HG03045 (cell line): ENCODE measurements around the gene MYF6.
A peak's percentile ranks its signal among the peaks of the same experiment; 100 is the strongest.

Experiments
- ATAC-seq: cut with Tn5 transposase; IDR thresholded peaks from one replicate; pipeline ENCODE4 v1.9.1; 2021; ENCODE audit warnings: mild to moderate bottlenecking, moderate library complexity; ENCODE audit not compliant: unreplicated experiment

Gene MYF6

GRCh38 chr12:80702889-80703805 is 4.3 kb upstream of the MYF6 start:
- peak; percentile 82 for ATAC-seq

DNA sequence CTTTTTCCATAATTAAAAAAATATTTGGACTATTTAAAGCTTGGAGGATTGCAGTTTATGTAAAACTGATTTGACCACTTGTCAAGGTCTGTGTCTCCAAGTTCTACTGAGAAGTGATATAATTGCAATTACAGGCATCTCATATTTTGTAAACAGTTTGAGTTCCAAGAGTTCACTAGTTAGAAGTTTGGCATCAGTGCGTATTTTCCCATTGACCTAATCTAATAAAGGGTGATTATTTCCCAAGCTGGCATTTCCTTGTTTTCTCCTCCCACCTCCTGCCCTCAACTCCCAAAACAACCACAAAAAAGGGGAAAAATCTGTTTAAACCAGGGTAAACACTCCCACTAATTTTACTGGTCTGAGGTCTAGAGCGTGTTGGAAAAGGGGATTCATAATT is 3.0 kb upstream of the MYF6 start:
- ATAC-seq, result no peak

GRCh38 chr12:80707830-80708258 is 410 bp downstream of the MYF6 start:
- no peak for ATAC-seq

DNA sequence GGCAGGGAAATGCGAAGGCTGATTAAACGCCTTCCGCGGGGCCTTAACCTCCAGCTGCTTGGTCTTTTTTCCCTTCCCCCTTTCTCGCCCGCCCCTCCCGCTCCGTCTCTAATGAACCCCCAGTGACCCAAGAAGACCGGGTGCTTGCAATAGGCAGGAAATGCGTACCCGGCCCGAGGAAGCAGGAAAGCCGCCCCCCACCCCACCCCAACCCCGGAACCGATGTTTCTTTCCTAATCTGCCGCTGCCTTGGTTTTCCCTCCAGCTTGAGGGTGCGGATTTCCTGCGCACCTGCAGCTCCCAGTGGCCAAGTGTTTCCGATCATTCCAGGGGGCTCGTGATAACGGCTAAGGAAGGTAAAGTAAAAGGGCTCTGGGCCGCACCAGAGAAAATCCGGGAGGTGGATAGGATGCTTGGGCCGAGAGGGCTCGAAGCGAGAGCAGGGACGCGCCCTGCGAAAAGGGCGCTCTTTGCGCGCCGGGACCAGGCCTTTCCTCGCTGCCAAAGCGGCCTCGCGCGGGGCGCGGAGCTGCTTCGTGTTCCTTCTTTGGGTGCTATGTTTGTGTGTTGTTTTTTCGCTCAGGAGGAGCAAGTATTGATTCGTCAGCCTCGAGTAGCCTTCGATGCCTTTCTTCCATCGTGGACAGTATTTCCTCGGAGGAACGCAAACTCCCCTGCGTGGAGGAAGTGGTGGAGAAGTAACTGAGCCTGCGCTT is 983 bp downstream of the MYF6 start:
- no peak for ATAC-seq

DNA sequence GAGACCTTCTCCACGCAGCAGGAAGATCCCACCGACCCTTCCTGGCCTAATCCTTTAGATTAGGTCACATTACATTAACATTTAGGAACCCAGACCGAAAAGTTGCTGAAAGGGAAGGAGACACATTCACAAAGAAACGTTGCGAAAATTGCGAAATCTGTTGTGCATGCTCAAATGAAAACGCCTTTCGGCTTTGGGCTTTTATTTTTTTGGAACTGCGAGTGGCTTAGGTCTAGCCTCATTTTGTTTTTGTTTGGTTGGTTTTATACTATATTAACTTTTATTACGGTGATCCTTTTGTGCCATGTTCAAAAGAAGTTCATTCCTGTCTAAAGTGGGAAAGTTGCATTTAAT is 1.5 kb downstream of the MYF6 start:
- no peak for ATAC-seq

DNA sequence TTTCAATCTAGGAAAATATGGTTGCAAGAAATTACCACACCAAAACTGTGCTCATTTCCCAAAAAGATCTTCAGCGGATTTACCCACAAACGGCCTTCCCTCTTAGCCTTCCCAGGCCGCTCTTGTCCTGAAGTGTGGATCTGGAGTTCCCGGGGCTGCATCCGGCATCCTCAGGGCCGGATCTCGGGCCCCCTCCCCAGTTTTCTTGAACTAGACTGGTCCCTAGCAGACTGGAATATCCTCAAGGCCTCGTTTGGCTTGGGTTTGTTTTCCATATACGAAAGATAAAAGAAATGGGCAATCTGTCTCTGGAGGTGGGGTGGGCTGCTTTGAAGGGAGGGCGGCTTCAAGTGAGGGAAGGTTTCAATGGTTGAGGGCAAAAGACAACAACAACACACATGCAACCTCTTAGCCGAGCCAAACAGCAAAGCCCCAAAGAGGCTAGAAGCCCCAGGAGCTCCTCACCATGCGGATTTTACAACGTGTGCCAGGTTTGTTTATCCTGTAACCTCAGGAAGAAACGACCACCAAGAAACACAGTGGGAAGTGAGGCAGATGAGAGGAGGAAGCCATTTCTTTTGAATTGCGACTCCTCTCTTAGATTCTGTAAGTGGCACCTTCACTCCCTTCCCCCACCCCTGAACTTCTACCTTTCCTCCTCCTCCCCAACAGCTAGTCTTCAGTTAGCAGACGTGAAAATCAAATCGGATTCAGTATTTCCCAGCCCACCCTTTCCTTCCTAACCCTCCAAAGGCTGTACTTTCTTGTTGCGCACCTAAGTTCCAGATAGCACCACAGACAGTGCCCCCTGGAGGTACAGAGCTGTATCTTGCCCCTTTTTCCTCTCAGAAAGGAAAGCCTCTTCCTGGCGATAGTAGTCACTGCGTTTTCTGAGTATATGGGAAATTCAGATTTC is 2.6 kb downstream of the MYF6 start:
- ATAC-seq, result peak; percentile 58

- no peak for ATAC-seq
Observed at GRCh38 chr12:80710727-80711449, 3.5 kb downstream of the MYF6 start.

GRCh38 chr12:80711866-80712265 is 4.4 kb downstream of the MYF6 start:
- no peak for ATAC-seq

DNA sequence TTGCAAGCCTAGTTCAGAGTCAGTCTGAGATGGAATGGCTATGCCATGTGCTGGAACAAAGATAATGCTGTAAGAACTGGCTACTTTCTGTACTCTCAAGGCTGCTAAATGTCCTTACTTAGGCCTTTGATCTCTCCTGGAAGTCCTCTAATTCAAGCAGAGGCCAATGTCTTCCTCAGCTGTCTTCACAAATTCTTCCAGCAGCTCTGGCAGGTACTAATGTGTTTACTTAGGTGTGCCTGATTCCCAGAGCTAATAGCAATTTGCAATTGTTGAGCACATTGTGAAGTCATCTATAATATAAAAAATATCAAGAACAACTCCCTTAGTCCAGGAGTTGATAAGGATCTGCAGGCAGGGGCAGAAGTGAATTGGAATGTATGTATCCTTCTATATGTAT is 5.4 kb downstream of the MYF6 start:
- ATAC-seq, result no peak

- no peak for ATAC-seq
Observed at GRCh38 chr12:80713419-80713818, 6.0 kb downstream of the MYF6 start.

DNA sequence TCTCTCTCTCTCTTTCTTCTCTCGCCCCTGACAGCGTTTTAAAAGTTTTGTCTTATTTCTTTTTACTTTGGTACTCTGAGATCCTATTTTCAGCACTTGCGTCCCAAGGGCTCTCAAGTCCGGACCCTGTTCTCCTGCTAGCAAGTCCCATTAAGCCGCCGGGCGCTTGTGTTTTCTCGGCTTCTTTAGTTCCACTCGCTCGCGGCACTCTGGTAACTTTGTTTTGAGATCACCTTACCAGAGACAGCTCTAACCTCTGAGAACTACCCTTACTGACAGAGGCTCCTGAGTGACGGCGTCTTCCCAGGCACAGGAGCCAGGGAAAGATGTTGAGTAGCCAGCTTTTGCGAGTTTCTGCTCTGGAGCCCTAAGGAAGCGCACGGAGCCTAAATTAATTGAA is 6.6 kb downstream of the MYF6 start:
- no peak for ATAC-seq

GRCh38 chr12:80714846-80715245 is 7.4 kb downstream of the MYF6 start:
- ATAC-seq, result no peak

- no peak for ATAC-seq
Observed at GRCh38 chr12:80715713-80716249, 8.3 kb downstream of the MYF6 start.

DNA sequence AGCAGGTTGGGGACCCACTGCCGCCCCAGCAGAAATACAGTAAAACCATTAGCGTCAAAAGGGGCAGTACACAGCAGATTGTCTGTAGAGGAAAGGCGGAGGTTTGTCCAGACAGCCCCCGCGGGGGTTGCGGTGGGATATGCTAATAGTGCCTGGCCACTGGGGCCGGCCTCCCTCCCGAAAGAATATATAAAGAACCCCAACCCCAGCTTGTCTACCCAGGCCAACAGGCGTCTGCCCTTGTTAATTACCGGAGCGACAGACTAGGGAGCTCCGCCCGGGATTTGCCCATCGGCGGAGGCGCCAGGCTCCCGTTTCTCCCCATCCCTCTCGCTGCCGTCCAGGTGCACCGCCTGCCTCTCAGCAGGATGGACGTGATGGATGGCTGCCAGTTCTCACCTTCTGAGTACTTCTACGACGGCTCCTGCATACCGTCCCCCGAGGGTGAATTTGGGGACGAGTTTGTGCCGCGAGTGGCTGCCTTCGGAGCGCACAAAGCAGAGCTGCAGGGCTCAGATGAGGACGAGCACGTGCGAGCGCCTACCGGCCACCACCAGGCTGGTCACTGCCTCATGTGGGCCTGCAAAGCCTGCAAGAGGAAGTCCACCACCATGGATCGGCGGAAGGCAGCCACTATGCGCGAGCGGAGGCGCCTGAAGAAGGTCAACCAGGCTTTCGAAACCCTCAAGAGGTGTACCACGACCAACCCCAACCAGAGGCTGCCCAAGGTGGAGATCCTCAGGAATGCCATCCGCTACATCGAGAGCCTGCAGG is 9.4 kb downstream of the MYF6 start, which contains the start of gene MYF5:
TSS of gene MYF5 (plus strand) at position 217 of the 774 bp plus-strand sequence. CDS start at position 369, 152 bp downstream.
- ATAC-seq, result no peak

GRCh38 chr12:80717856-80718255 is 10.4 kb downstream of the MYF6 start:
- ATAC-seq, result no peak

DNA sequence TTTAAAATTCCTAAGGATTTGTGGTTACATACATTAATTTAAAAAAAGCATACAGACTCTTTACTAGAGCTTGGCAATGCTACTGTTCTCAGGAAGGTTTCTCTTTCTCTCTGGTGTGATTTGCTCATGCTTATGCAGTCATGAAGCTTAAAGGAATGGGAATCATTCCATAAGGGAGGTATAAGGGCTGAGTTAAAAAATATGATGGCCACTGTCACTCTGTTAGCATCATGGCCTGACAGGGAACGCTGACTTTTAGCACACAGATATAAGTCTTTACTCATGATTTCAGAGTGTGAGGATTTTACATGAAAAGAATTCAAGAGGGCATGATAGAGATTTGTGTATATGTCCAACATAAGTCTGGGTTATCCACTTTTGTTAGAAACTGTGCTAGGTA is 13.1 kb downstream of the MYF6 start:
- no peak for ATAC-seq

DNA sequence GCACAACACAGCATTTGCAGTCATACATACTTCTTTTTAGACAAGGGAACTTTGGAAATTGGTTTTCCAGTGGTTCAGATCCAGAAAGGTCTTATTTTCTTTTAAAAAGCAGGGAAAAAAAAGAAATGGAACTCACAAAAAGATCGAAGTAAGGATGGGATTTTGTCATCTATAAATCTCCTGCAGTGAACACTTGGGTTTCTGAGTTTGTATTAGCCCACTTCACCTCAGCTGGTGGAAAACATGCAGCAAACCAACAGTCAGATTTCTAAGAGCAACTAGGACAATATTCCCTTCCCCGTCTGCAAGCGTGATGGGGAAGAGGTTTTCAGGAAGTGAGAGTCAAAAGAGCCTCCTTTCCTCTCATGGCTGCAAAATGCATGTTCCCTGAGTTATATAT is 13.9 kb downstream of the MYF6 start:
- ATAC-seq, result no peak

DNA sequence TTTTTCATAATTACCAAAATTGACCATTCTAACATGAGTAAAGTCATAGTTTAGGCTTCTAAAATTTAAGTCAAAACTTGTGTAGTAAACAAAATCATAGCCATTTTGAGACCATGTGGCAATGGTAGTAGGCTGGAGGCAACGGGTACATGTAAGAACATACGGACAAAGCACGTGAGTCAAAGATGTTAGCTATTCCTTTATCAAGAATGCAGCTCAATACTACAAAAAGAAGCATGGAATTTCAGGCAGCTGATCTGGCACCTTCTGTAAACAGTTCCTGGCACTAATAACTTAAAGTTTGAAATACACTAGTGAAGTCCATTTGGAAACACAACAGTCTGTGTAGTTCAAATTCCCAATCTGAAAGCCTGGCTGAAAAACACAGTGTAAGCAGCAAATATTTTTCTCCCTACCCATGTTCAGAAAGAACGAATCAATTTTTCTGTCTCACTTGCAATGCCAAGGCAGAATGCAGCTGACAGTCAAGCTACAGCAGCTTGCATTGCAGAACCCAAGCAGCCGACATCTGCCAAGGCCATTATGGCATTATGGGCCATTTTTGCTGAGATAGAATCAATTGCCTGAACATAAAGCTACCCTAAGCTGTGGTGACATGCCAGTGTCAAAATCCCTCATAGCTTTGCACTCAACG is 38.5 kb downstream of the MYF6 start:
- ATAC-seq, result no peak

- ATAC-seq, result no peak
Observed at GRCh38 chr12:80747800-80748199, 40.4 kb downstream of the MYF6 start.
